ENCODE results near the gene CUEDC1.
"Not testable (repeated sequence)": the region's sequence is repeated elsewhere in the genome, so short reads cannot be mapped to it uniquely, and the experiment has no call there.

CUEDC1 gene

DNA sequence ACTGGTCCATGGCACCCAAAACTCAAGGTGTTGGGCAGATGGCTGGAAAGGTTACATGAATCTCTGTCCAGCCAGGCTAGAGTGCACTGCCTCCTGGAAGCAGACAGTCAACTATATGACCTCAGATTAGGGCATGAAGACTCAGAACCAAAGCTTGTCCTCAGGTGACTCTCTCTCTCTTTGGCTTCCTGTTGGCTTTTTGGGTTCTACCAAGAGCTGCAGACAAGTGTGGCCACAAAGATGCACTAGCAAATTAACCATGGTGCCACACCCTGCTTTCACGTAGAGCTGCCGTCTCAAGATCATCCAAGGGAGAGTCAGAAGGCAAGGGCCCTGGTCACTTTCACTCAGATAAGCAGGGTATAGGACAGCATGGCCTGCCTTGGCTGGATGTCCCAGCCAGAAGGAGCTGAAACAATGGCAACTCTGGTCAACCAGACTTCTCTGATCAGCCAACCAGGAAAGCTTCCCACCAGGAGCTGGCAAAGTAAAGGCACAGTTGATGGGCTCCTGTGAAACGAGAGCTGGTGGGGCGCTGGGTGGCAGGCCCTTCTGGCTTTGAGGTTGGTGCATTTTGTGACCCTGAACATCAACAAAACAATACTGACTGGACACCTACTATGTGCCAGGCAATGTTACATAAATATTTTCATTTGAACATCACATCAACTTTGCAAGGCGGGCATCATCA, 31.9 kb downstream of the CUEDC1 start:
- Histone ChIP-seq H3K9ac (ENCODE audit: low read depth, low read length) (no peak overlapping the region), H3K4me2 (ENCODE audit: insufficient read depth, low read length) (no peak overlapping the region), H2AFZ (ENCODE audit: low read depth, low read length) (no peak overlapping the region), H3K27ac (ENCODE audit: low read length) (no peak overlapping the region), H3K27me3 (ENCODE audit: insufficient read depth, low read length, poor library complexity) (peaks cover 22% of the 10 kb centered on the region), H3K36me3 (ENCODE audit: insufficient read depth, low read length) (no peaks in the 10 kb centered on the region), H4K20me1 (ENCODE audit: insufficient read depth, low read length) (no peaks in the 10 kb centered on the region), H3K4me1 (ENCODE audit: insufficient read depth, low read length) (no peaks in the 10 kb centered on the region), H3K4me3 (ENCODE audit: low read depth in 1 of 2, low read length in 2 of 2) (no peak overlapping the region), H3K79me2 (ENCODE audit: insufficient read depth, low read length) (no peaks in the 10 kb centered on the region), H3K9me3 (ENCODE audit: insufficient read depth, low read length, severe bottlenecking) (no peaks in the 10 kb centered on the region)
- no peak for ATAC-seq (ENCODE audit: insufficient read depth, low read depth)
- DNase-seq = no peak
- TF ChIP-seq EZH2 (IDR thresholded peaks at IDR 0.05; ENCODE audit: borderline replicate concordance, low read depth, low read length, severe bottlenecking) = no peak

DNA sequence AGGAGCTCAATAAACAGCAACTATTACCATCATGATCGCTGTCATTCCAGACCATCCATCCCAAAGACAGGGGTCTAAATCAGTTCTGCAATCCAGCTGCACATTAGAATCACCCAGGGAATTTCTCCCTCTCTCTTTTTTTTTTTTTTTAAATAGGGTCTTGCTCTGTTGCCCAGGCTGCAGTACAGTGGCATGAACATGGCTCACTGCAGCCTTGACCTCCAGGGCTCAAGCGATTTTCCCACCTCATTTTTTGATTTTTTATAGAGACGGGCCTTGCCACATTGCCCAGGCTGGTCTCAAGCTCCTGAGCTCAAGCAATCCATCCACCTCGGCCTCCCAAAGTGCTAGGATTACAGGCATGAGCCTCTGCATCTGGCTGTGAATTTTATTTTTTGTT, 32.5 kb downstream of the CUEDC1 start:
- not testable (repeated sequence) for DNase-seq; H3K9ac ChIP-seq (ENCODE audit: low read depth, low read length); ATAC-seq (ENCODE audit: insufficient read depth, low read depth); H3K4me2 ChIP-seq (ENCODE audit: insufficient read depth, low read length); H3K4me1 ChIP-seq (ENCODE audit: insufficient read depth, low read length); H4K20me1 ChIP-seq (ENCODE audit: insufficient read depth, low read length); H3K9me3 ChIP-seq (ENCODE audit: insufficient read depth, low read length, severe bottlenecking); H3K36me3 ChIP-seq (ENCODE audit: insufficient read depth, low read length); H3K79me2 ChIP-seq (ENCODE audit: insufficient read depth, low read length); H3K4me3 ChIP-seq (ENCODE audit: low read depth in 1 of 2, low read length in 2 of 2); H3K27ac ChIP-seq (ENCODE audit: low read length); H2AFZ ChIP-seq (ENCODE audit: low read depth, low read length)
- H3K27me3 ChIP-seq (ENCODE audit: insufficient read depth, low read length, poor library complexity) = peaks cover 22% of the 10 kb centered on the region

DNA sequence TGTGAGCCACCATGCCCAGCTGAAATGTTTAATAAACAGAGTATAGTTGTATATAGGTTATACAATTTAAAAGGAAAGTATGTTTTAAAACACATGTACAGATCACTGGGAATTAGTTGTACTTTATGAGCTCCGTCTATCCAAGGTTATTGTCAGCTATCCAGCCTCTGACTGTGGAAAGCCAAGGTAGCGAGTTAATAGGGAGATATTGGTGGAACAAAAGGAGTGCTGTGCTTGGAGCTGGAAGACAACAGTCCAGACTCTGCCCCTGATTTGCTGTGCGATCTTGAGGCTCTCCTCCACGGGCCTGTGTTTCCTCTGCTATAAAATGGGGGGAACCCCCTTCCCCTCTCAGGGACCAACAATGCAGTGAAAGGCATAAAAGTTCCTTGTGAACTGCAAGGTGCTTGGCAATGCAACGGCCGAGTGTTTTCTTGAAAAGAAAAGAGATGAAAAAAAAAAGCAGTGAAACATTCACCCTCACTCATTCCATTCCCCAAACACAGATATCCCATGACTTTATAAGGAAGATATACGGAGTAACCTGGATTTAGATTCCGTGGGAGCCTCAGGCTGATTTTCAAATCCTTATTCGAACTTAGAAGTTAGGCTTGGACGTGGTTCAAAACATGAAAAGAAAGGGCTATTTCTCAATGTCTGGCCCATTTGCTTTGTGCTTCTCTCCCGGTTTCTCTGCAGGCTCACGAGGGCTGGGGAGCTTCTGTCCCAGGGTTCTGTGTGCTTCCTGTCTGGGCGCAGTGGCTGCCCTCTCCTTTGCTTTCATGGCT, 34.1 kb downstream of the CUEDC1 start:
- Histone ChIP-seq H3K4me3 (ENCODE audit: low read depth in 1 of 2, low read length in 2 of 2) (no peak overlapping the region), H2AFZ (ENCODE audit: low read depth, low read length) (no peak overlapping the region), H3K4me2 (ENCODE audit: insufficient read depth, low read length) (no peak overlapping the region), H3K36me3 (ENCODE audit: insufficient read depth, low read length) (no peaks in the 10 kb centered on the region), H3K27me3 (ENCODE audit: insufficient read depth, low read length, poor library complexity) (peaks cover 19% of the 10 kb centered on the region), H3K27ac (ENCODE audit: low read length) (no peak overlapping the region), H3K9ac (ENCODE audit: low read depth, low read length) (no peak overlapping the region), H4K20me1 (ENCODE audit: insufficient read depth, low read length) (no peaks in the 10 kb centered on the region), H3K9me3 (ENCODE audit: insufficient read depth, low read length, severe bottlenecking) (no peaks in the 10 kb centered on the region), H3K4me1 (ENCODE audit: insufficient read depth, low read length) (no peaks in the 10 kb centered on the region), H3K79me2 (ENCODE audit: insufficient read depth, low read length) (no peaks in the 10 kb centered on the region)
- DNase-seq = no peak
- TF ChIP-seq EZH2 (IDR thresholded peaks at IDR 0.05; ENCODE audit: borderline replicate concordance, low read depth, low read length, severe bottlenecking) = no peak
- TF ChIP-seq, protein P1, sequence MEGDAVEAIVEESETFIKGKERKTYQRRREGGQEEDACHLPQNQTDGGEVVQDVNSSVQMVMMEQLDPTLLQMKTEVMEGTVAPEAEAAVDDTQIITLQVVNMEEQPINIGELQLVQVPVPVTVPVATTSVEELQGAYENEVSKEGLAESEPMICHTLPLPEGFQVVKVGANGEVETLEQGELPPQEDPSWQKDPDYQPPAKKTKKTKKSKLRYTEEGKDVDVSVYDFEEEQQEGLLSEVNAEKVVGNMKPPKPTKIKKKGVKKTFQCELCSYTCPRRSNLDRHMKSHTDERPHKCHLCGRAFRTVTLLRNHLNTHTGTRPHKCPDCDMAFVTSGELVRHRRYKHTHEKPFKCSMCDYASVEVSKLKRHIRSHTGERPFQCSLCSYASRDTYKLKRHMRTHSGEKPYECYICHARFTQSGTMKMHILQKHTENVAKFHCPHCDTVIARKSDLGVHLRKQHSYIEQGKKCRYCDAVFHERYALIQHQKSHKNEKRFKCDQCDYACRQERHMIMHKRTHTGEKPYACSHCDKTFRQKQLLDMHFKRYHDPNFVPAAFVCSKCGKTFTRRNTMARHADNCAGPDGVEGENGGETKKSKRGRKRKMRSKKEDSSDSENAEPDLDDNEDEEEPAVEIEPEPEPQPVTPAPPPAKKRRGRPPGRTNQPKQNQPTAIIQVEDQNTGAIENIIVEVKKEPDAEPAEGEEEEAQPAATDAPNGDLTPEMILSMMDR (IDR thresholded peaks at IDR 0.05; ENCODE audit: borderline replicate concordance, extremely low read depth, low read length, poor library complexity, severe bottlenecking) = no peak
- ATAC-seq (ENCODE audit: insufficient read depth, low read depth) = no peak

DNA sequence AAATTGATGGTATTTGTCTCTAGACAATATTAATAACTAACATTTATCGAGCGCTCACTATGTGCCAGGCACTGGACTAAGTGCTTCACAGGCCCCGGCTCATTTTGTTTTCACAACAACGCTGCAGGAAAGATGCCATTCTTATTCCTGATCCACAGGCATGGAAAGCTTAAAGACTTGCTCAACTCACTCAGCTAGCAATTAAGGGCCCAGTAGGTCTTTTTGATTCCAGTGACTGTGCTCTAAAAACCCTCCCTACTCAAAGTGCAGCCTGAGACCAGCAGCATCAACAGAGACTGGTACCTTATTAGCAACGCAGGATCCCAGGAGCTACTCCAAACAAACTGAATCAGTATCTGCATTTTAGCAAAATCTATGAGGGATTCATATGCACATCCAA, 35.3 kb downstream of the CUEDC1 start:
- Histone ChIP-seq H3K36me3 (ENCODE audit: insufficient read depth, low read length) (no peaks in the 10 kb centered on the region), H4K20me1 (ENCODE audit: insufficient read depth, low read length) (no peaks in the 10 kb centered on the region), H3K9ac (ENCODE audit: low read depth, low read length) (no peak overlapping the region), H3K9me3 (ENCODE audit: insufficient read depth, low read length, severe bottlenecking) (no peaks in the 10 kb centered on the region), H3K4me2 (ENCODE audit: insufficient read depth, low read length) (no peak overlapping the region), H3K4me3 (ENCODE audit: low read depth in 1 of 2, low read length in 2 of 2) (no peak overlapping the region), H3K27ac (ENCODE audit: low read length) (no peak overlapping the region), H3K79me2 (ENCODE audit: insufficient read depth, low read length) (no peaks in the 10 kb centered on the region), H3K4me1 (ENCODE audit: insufficient read depth, low read length) (no peaks in the 10 kb centered on the region), H3K27me3 (ENCODE audit: insufficient read depth, low read length, poor library complexity) (peaks cover 15% of the 10 kb centered on the region), H2AFZ (ENCODE audit: low read depth, low read length) (no peak overlapping the region)
- TF ChIP-seq EZH2 (IDR thresholded peaks at IDR 0.05; ENCODE audit: borderline replicate concordance, low read depth, low read length, severe bottlenecking) = no peak
- TF ChIP-seq, protein P1 (IDR thresholded peaks at IDR 0.05; ENCODE audit: borderline replicate concordance, extremely low read depth, low read length, poor library complexity, severe bottlenecking) = no peak
- ATAC-seq (ENCODE audit: insufficient read depth, low read depth) (no peak), DNase-seq (no peak)

Measured in DND-41 (cell line).